GM18502 (cell line): ENCODE results near the gene ZFP36L1.

Experiments used
- ATAC-seq: cut with Tn5 transposase; IDR thresholded peaks from one replicate; pipeline ENCODE4 v1.9.1; 2021; ENCODE audit warnings: mild to moderate bottlenecking; ENCODE audit not compliant: unreplicated experiment, poor library complexity

The ZFP36L1 gene

GRCh38 chr14:68785534-68786490 is 7.1 kb downstream of the ZFP36L1 start:
- no peak for ATAC-seq

- no peak for ATAC-seq
Measured at GRCh38 chr14:68784978-68785533, 7.8 kb downstream of the ZFP36L1 start.

- no peak for ATAC-seq
Measured at GRCh38 chr14:68784226-68784910, 8.5 kb downstream of the ZFP36L1 start.

DNA sequence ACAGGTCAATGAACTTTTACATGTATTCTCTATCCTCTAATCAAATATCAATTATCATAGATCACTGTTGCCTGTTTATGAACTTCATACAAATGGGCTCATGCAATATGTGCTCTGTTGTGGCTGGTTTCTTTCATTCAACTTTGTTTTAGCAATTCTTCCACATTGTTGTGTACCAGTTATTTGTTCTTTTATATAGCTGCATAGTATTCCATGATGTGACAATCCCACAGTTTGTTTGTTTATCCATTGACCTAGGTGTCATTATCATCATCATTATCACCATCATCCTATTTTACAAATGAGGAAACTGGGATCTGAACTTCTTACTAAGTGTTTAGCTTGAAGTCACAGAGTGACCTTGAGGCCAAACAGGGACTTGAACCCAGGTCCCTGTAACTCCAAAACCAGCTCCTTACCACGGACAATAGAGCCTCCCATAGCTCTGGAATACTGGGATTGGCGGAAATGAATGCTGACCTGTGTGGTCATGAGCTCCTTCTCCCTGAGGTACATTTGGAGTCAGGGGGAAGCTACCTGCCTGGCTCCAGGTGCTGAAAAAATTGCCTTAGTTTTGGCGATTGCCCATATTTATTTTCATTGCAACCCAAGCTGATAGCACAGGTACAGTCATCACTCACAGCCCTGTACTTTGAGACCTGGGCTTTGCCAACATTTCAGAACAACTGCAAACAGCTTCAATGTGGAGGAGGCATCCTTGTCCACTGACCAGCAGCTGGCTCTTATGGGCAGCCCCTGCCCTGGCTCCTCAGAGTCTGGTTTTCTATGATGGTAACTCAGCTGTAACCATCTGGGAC is 9.2 kb downstream of the ZFP36L1 start:
- ATAC-seq, result no peak

- ATAC-seq, result no peak
Measured at GRCh38 chr14:68782091-68782981, 10.5 kb downstream of the ZFP36L1 start.

GRCh38 chr14:68781161-68782021 is 11.5 kb downstream of the ZFP36L1 start:
- no peak for ATAC-seq

DNA sequence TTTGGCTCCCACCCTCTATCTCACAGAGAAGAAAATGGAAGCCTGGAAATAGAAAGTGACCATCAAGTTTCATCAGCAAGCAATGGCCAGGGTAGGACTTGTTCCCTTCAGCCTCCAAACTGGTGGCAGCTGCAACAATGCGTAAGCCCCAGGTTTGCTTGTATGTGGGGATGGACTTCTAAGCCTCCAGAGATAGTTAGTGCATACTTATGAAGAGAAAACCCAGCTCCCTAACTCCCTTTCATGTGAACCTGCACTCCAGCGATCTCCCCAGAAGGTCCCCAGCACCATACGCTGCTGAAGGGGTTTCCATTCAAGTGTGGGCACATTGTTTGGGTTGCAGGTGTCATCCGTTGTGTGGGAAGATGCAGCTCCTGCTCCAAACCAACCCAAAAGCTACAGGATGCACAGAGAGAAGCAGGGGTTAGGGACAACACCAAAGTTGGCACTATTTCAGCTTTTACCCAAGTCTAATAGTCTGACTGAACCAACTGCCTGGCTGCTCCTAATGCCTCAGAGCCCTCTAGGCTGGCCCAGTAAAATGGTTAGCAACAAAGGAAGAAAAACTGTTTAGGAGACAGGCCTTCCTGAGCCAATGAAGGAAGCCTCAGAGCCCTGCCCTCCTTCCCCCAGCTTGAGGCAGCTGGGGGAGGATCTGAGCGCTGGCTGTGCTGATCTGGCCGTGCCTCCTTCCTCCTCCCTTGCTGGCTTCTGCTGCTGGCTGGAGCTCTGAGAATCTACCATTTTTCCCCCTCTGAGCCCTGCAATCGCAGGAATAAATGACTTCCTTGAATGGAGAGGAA is 12.3 kb downstream of the ZFP36L1 start:
- ATAC-seq, result no peak

DNA sequence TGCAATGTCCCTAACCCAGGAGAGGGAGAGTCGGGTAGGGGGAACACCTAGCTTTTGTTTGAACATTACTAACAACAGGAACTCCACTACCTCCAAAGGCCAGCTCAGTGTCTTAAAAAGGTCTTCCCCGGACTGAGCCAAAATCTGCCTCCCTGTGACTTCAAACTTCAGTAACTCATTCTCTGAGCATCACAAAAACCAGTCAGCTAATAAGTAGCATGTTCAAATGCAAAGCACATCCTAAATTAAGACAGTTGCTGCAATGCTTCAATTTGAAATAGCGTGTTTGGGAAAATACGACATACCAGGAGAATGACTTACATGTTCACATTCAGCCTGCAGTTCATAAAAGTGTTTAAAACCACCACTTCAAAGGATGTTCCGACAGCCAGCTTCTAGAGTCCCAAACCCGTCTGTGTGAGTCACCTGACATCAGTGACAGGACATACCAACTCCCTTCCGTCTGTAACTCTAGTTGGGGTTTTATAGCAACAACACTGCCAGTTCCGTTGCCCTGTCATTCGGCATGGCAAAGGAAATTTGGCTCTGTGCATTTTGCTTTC is 13.0 kb downstream of the ZFP36L1 start:
- ATAC-seq, result no peak

DNA sequence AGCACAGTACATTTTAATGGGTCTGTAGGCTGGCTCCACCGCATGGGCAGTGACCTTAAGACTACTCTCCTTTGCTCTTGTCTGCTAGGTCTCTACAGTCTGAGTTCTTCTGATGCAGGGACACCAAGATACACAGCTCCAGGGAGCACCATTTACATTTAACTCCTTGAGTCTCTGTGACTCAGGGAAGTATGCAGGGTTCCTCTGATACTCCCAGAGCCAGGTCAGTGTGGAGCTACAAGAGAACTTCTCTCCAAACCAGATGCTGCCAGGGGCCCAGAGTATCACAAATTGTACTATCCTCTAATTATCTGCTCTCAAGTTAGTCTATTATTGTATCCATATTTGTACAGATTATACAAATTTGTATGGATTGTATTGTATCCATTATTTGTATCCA is 15.2 kb downstream of the ZFP36L1 start:
- no peak for ATAC-seq

DNA sequence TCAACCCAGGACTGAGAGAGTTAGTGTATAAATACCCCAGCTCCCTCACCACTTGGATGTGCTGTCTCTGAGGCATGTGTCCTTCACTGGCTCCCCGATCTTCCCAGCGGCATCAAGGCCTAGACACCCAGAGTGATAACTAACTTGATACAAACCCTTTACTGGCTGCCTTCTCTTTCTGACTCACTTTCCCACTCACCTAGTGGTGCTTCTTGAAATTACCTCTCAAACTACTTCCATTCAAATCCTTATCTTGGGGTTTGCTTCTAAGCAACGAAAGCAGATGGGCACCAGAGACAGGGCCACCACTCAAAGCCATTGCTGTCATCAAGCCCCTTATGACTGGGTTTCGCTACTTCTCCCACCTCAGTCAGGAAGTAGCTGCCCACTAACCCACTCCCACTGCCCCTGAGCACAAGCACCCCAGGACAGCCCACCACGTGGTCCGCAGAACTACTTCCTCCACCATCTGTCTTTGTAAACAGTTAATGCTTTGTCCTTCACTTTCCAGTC is 17.2 kb downstream of the ZFP36L1 start:
- ATAC-seq, result no peak

DNA sequence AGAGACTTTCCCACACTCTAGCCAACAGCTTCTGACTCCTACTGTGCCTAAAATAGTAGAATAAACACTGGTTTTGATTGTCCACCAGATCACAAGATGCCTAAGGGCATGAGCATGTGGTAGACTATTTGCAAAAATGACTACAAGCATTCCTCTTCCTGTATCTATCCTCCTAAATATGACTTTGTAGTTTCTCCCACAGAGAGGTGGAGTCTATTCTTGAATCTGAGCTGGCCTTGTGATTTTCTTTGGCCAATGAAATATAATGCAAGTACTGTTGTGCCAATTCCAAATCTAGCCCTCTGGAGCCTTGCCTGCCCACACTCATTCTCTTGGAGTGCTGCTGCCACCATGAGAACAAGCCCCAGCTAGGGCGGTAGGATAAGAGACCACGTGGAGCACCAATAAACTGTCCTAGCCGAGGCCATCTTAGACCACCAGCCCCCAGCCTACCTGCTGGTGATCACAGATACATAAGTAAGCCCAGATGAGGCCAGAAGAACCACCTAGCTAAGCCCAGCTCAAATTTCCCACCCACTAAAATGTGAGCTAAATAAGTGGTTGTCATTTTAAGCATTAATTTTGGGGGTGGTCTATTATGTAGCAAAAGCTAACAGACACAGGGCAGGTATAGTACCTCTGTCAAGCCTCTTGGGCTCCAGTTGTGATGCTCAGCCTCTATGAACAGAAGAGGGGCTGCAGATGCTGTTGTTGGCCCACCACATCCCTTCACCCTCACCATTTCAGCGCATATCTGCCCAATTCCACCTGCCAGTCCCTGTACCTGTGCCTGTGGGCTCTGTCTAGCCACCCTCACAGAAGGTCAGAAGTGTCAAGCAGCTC is 17.9 kb downstream of the ZFP36L1 start:
- no peak for ATAC-seq

DNA sequence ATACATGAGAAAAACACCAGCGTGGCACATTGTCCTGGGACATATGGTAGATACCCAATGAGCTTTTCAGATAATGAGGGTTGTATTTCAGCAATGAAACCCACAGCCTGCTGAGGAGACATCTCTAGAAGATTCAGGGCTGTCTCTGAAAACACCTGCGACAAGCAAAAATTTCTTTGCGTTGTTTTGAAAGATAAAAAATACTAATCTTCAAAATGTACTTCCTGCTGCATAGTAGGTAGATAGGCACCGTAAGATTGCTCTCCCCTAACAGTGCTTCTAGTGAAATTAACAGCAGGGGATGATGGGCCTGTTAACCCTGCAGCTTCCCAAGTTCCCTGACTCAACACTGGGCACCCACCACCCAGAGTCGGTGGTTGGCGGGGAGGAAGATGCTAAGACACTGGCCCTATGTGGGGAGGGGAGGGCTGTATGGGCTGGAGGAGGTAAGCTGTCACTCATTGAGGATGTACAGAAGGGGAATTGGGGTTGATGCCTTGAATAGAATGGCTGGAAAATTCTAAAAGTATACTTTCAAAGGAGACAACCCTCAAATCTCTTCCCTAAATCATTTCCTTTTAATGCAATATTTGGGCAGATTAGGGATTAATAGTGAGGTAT is 20.0 kb downstream of the ZFP36L1 start:
- ATAC-seq, result no peak

- ATAC-seq, result no peak
Measured at GRCh38 chr14:68771631-68772030, 21.2 kb downstream of the ZFP36L1 start.

GRCh38 chr14:68770553-68771286 is 22.1 kb downstream of the ZFP36L1 start:
- no peak for ATAC-seq

- ATAC-seq, result no peak
Measured at GRCh38 chr14:68770051-68770450, 22.8 kb downstream of the ZFP36L1 start.
